SIG-M5 treated with dmso at 0.1 percent for 504 hours (cell line): ENCODE results near the gene P2RX7.
"Not testable (repeated sequence)": the region's sequence is repeated elsewhere in the genome, so short reads cannot be mapped to it uniquely, and the experiment has no call there.

ENCODE experiments used
- DNase-seq: peaks from one replicate; lab custom pipeline; 2025; ENCODE audit not compliant: unreplicated experiment; lab: John Stamatoyannopoulos, UW

The P2RX7 gene

DNA sequence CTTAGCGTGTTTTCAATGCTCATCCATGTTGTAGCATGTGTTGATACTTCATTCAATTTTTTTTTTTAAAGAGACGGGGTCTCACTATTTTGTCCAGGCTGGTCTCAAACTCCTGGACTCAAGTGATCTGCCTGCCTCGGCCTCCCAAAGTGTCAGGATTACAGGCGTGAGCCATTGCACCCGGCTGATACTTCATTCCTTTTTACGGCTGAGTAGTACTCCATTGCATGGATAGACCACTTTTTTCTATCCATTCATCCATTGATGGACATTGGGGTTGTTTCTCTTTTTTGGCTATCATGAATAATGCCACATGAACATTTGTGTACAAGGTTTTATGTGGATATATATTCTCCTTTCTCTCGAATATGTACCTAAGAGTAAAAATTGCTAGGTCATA lies 1.2 kb downstream of the P2RX7 start:
- DNase-seq: no peak

DNA sequence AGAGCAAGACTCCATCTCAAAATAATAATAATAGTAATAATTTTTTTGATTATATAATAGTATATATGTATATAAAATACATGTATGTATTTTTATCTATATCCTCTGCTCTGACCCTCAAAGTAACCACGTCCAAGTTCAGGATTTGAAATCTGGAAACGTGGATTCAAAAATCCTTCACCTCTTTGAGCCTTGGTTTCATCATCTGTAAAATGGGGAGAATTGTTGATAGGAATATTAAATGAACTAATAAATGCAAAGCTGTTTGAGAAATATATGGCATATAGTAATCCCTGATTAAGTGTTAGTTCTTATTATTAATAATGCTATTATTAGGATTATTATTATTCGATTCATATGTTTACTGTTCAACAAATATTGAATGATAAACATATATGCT lies 2.6 kb downstream of the P2RX7 start:
- DNase-seq: no peak

DNA sequence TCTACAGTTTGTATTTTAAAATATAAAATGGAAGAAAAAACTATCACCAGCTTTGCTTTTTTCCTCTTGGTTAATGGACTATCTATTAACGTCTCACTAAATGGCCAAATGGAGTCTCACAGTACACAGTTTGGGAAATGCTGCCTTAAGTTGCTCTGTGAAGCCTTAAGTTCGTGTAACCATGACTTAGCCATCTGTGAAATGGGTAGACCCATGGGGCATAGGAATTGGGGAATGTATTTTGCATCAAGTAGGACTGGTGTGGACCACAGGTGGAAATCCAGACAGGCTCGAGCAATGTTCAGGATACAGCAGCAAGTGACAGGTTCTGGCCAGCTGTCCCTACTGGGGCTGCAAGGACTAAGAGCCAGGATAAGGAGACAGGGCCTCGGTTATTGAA lies 4.8 kb downstream of the P2RX7 start:
- no peak for DNase-seq

DNA sequence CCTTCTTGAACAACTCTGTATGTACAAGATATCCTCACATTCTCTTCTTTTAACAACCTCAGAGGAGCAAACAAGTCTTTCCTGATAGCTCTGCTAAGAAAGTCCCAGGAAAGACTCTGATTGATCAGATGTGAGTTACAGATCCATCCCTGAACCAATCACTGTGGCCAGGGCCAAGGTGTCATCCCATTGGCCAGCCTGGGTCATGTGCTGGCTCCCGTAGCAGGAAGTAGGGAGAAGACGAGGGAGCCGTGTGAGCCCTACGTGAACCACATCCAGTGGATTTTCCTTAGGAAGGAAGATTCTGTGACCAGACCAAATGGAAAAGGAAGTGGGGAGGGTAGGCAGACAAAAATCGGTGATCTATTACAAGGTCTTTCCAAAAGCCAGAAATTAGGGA lies 5.6 kb downstream of the P2RX7 start:
- no peak for DNase-seq

DNA sequence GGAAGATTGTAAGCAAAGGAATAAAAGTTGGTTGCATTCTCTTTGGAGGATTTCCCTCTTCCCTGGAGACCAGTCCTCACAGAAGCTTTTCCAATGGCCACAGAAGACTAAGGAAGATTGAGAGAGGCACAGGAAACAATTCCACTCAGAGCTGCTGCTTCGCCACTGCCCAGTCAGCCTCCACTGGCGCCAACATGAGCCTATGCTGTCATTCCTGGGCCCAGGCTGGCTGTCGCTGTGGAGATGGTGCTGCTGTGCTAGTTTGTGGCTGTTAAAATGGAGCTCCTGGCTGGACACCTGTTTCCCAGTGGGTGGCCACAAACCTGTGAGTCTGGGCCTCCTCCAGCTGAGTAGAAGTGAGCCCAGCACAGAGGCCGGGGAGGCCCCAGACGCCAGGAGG lies 6.6 kb downstream of the P2RX7 start:
- no peak for DNase-seq

- no peak for DNase-seq
Measured at GRCh38 chr12:121142171-121142950, 9.7 kb downstream of the P2RX7 start.

GRCh38 chr12:121144416-121144914 lies 11.8 kb downstream of the P2RX7 start:
- peak; percentile 98 for DNase-seq

- DNase-seq: peak; percentile 89
Measured at GRCh38 chr12:121145221-121145620, 12.5 kb downstream of the P2RX7 start.

- DNase-seq: not testable (repeated sequence)
Measured at GRCh38 chr12:121149289-121149688, 16.6 kb downstream of the P2RX7 start.

DNA sequence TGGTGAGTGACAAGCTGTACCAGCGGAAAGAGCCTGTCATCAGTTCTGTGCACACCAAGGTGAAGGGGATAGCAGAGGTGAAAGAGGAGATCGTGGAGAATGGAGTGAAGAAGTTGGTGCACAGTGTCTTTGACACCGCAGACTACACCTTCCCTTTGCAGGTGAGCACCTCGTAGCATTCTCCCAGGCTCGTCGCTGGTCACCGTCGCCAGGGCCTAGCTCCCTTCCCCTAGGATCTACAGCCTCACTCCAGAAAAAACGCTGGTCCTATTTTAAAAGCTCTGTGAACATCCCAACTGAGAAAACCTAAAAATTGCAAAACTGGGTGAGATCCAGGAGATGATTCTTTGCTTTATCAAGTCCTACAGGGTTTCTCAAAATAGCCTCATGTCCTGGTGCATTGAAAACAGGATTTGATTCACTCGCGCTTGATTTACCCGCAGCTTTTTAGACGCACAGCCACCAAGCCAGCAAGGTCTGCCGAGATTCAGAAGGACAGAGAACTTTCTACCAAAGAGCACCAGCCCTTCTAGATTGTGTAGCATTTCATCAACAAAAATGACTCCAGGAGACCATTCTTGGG lies 22.2 kb downstream of the P2RX7 start:
- DNase-seq: no peak

- DNase-seq: no peak
Measured at GRCh38 chr12:121156365-121156764, 23.7 kb downstream of the P2RX7 start.

- DNase-seq: no peak
Measured at GRCh38 chr12:121158085-121158484, 25.4 kb downstream of the P2RX7 start.

DNA sequence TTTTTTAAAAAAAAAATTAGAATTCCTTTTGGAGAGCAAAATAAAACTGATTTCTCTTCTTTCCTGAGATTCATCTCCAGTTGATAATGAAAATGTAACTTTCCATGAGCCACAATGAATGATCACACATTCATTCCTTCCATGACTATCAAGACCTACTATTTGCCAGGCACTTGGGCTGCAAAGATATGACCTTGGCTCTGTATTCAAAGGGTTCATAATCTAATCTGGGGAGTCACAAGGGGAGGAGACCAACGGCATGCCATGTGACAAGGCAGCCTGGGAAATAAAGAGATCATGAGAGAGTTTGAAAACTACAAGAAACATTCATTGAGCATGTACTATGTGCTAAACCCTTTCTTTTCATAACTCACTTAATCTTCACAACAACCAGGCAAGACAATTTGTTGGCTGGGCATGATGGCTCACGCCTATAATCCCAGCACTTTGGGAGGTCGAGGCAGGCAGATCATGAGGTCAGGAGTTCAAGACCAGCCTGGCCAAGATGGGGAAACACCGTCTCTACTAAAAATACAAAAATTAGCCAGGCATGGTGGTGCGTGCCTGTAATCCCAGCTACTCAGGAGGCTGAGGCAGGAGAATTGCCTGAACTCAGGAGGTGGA lies 26.2 kb downstream of the P2RX7 start:
- DNase-seq: not testable (repeated sequence)

GRCh38 chr12:121159467-121160307 lies 27.0 kb downstream of the P2RX7 start:
- DNase-seq: peak; percentile 28

- no peak for DNase-seq
Measured at GRCh38 chr12:121162384-121162783, 29.7 kb downstream of the P2RX7 start.

DNA sequence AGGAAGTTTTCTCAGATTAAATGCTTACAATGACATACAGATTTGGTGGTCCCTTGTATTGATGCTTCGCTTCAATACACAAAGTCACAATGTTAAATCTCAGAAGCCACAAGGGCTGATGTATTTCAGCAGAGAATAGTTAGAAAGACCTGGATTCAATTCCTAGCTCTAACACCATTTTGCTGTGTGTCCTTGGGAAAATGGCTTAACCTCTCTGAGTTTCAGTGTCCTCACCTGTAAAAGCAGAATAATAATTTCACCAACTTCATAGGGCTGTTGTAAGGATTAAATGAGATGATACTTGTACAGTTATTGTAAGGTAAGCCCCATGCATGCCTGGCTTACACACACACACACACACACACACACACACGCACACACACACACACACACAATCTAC lies 30.3 kb downstream of the P2RX7 start:
- DNase-seq: no peak

DNA sequence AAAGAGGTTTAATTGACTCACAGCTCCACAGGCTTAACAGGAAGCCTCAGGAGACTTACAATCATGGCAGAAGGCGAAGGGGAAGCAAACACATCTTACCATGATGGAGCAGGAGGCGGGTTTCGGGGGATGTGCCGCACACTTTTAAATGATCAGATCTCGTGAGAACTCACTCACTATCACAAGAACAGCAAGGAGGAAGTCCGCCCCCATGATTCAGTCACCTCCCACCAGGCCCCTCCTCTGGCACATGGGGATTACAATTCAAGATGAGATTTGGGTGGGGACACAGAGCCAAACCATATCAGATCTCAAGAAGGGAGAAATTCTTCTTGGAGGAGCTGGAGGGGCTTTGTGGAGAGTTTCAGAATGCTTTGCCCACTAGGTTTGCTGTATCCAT lies 32.2 kb downstream of the P2RX7 start:
- not testable (repeated sequence) for DNase-seq

DNA sequence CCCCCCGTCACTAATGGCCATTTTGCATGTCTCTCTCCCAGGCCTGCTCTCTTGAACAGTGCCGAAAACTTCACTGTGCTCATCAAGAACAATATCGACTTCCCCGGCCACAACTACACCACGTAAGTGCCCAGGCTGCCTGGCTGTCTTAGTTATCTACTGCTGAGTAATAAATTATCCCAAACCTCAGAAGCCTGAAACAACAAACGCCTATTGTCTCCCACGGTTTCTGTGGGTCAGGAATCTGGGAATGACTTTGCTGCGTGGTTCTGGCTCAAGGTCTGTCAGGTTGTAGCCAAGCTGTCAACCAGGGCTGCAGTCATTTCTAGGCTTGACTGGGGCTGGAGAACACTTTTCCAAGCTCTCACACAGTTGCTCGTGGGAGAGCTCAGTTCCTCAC lies 32.6 kb downstream of the P2RX7 start:
- DNase-seq: no peak

DNA sequence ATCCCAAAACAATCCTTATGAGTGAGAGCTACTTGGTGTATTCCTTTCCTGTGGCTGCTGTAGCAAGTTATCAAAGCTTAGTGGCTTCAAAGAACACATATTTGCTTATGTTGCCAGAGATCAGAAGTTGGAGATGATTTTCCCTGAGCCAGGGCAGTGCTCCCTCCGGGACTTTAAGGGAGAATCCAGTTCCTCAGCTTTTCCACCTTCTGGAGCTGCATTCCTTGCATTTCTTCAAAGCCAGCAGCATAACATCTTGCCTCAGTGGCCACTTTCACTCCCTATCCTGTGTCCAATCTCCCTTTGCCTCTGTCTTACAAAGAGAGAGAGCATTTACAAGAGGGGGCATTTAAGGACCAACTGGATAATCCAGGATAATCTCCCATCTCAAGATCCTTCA lies 33.7 kb downstream of the P2RX7 start:
- DNase-seq: no peak

DNA sequence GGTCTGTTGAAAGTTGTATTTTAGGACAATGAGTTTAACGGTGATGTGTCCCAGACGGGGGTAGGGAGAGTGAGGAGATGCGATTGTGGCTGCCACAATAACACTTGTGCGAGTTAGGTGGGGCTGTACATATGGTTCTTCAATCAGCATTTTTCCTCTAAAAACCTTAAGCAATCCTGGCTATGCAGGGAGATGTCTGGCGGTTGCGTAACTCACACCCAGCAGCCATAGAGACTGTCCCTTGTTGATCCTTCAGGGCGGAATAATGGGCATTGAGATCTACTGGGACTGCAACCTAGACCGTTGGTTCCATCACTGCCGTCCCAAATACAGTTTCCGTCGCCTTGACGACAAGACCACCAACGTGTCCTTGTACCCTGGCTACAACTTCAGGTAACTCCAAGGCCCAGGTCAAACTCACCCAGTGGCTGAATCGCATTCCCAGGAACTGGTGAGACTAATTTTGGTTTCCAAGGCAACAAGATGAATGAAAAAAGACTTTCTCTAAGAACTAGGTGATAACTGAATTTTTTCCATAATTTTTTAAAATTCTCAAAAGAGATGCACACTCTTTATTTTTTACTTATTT lies 34.6 kb downstream of the P2RX7 start:
- DNase-seq: peak; percentile 26

GRCh38 chr12:121167951-121168350 lies 35.3 kb downstream of the P2RX7 start:
- DNase-seq: no peak
